ENCODE data around the gene PARD3B.

The PARD3B gene

GRCh38 chr2:205077159-205077558 lies 531.9 kb downstream of the PARD3B start:
- no peaks in the 10 kb centered on the region for H3K9me3 ChIP-seq (ENCODE audit: control insufficient read depth, low read length)

GRCh38 chr2:205078762-205079161 lies 533.5 kb downstream of the PARD3B start:
- Histone ChIP-seq H3K4me1 (ENCODE audit: control insufficient read depth, insufficient read depth, low read length) (no peaks in the 10 kb centered on the region), H3K9me3 (ENCODE audit: control insufficient read depth, low read length) (no peaks in the 10 kb centered on the region), H3K4me3 (ENCODE audit: low read length) (no peak overlapping the region), H3K36me3 (ENCODE audit: control insufficient read depth, insufficient read depth, low read length) (no peaks in the 10 kb centered on the region), H3K9ac (ENCODE audit: low read length) (no peak overlapping the region), H3K27me3 (ENCODE audit: control insufficient read depth, insufficient read depth, low read length) (no peaks in the 10 kb centered on the region)

More at GRCh38 chr2:205077159-205077558, 531.9 kb downstream of the PARD3B start:
- Histone ChIP-seq H3K36me3 (ENCODE audit: control insufficient read depth, insufficient read depth, low read length) (no peaks in the 10 kb centered on the region), H3K9ac (ENCODE audit: low read length) (no peak overlapping the region), H3K4me1 (ENCODE audit: control insufficient read depth, insufficient read depth, low read length) (no peaks in the 10 kb centered on the region), H3K27me3 (ENCODE audit: control insufficient read depth, insufficient read depth, low read length) (no peaks in the 10 kb centered on the region), H3K4me3 (ENCODE audit: low read length) (no peak overlapping the region)

DNA sequence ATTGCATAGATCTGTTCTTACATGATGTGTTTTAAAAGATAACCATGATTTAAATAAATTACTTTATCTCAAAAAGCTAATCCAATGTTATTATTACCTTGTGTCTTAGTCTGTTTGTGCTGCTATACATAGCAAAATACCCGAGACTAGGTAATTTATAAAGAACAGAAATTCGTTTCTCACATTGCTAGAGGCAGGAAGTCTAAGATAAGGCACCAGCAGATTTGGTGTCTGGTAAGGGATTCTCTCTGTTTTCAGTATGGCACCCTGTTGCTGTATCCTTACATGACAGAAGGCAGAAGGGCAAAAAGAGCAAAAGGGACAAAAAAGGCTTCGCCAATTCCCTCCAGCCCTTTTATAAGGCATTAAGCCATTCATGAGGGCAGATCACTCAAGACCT lies 533.9 kb downstream of the PARD3B start:
- Histone ChIP-seq H3K9me3 (ENCODE audit: control insufficient read depth, low read length) (no peaks in the 10 kb centered on the region), H3K36me3 (ENCODE audit: control insufficient read depth, insufficient read depth, low read length) (no peaks in the 10 kb centered on the region), H3K4me1 (ENCODE audit: control insufficient read depth, insufficient read depth, low read length) (no peaks in the 10 kb centered on the region), H3K4me3 (ENCODE audit: low read length) (no peak overlapping the region), H3K9ac (ENCODE audit: low read length) (no peak overlapping the region), H3K27me3 (ENCODE audit: control insufficient read depth, insufficient read depth, low read length) (no peaks in the 10 kb centered on the region)

DNA sequence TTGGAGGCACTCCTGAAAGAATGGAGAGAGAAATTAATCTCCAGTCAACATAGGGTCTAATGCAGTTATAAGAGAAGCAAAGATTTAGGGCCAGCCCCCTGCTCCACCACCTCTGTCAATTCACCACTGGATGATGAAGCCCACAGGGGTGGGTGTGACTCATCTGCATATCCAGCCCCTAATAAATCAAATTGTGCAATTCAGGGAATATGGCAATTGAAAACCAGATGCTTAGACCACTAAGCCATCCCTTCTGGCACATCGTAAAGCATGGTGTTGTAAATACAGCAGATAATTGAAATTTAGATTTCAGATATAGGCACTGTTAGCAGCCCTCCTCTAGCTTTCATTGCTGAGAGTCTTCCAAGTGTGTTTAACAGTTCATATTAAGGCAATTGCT lies 541.4 kb downstream of the PARD3B start:
- H3K4me3 ChIP-seq (ENCODE audit: low read length), result no peak overlapping the region
- H3K36me3 ChIP-seq (ENCODE audit: control insufficient read depth, insufficient read depth, low read length), result no peaks in the 10 kb centered on the region
- no peaks in the 10 kb centered on the region for H3K4me1 ChIP-seq (ENCODE audit: control insufficient read depth, insufficient read depth, low read length)
- no peaks in the 10 kb centered on the region for H3K27me3 ChIP-seq (ENCODE audit: control insufficient read depth, insufficient read depth, low read length)
- no peaks in the 10 kb centered on the region for H3K9me3 ChIP-seq (ENCODE audit: control insufficient read depth, low read length)
- H3K9ac ChIP-seq (ENCODE audit: low read length), result no peak overlapping the region

GRCh38 chr2:205087862-205088261 lies 542.6 kb downstream of the PARD3B start:
- no peaks in the 10 kb centered on the region for H3K4me1 ChIP-seq (ENCODE audit: control insufficient read depth, insufficient read depth, low read length)
- H3K9ac ChIP-seq (ENCODE audit: low read length), result no peak overlapping the region
- no peak overlapping the region for H3K4me3 ChIP-seq (ENCODE audit: low read length)
- no peaks in the 10 kb centered on the region for H3K9me3 ChIP-seq (ENCODE audit: control insufficient read depth, low read length)
- no peaks in the 10 kb centered on the region for H3K27me3 ChIP-seq (ENCODE audit: control insufficient read depth, insufficient read depth, low read length)
- no peaks in the 10 kb centered on the region for H3K36me3 ChIP-seq (ENCODE audit: control insufficient read depth, insufficient read depth, low read length)

GRCh38 chr2:205089958-205090357 lies 544.7 kb downstream of the PARD3B start:
- Histone ChIP-seq H3K27me3 (ENCODE audit: control insufficient read depth, insufficient read depth, low read length) (no peaks in the 10 kb centered on the region), H3K4me1 (ENCODE audit: control insufficient read depth, insufficient read depth, low read length) (no peaks in the 10 kb centered on the region), H3K36me3 (ENCODE audit: control insufficient read depth, insufficient read depth, low read length) (no peaks in the 10 kb centered on the region), H3K9ac (ENCODE audit: low read length) (no peak overlapping the region), H3K4me3 (ENCODE audit: low read length) (no peak overlapping the region), H3K9me3 (ENCODE audit: control insufficient read depth, low read length) (no peaks in the 10 kb centered on the region)

- H3K27me3 ChIP-seq (ENCODE audit: control insufficient read depth, insufficient read depth, low read length), result no peaks in the 10 kb centered on the region
- no peaks in the 10 kb centered on the region for H3K36me3 ChIP-seq (ENCODE audit: control insufficient read depth, insufficient read depth, low read length)
- no peak overlapping the region for H3K9ac ChIP-seq (ENCODE audit: low read length)
- H3K4me1 ChIP-seq (ENCODE audit: control insufficient read depth, insufficient read depth, low read length), result no peaks in the 10 kb centered on the region
- H3K9me3 ChIP-seq (ENCODE audit: control insufficient read depth, low read length), result no peaks in the 10 kb centered on the region
- no peak overlapping the region for H3K4me3 ChIP-seq (ENCODE audit: low read length)
Observed at GRCh38 chr2:205091411-205091810, 546.1 kb downstream of the PARD3B start.

DNA sequence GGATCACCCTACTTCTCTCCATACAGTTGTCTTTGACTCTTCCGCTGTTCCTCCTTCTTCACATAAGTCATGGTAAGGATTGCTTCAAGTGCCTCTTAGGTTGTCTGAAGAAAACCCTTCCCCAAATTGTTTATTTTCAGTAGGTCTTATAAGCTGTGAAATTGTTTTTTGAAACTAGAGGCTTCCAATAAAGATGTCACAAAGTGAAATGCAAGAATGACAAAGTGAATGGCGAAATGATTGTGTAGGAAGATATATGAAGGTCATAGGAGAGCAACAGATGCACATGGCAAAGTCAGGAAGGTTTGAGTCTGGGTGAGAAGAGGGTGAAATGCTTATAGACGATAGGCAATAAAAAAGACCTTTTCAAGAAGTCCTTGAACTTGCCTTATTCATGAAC lies 548.8 kb downstream of the PARD3B start:
- Histone ChIP-seq H3K27me3 (ENCODE audit: control insufficient read depth, insufficient read depth, low read length) (no peaks in the 10 kb centered on the region), H3K36me3 (ENCODE audit: control insufficient read depth, insufficient read depth, low read length) (no peaks in the 10 kb centered on the region), H3K9ac (ENCODE audit: low read length) (no peak overlapping the region), H3K4me3 (ENCODE audit: low read length) (no peak overlapping the region), H3K9me3 (ENCODE audit: control insufficient read depth, low read length) (no peaks in the 10 kb centered on the region), H3K4me1 (ENCODE audit: control insufficient read depth, insufficient read depth, low read length) (no peaks in the 10 kb centered on the region)

DNA sequence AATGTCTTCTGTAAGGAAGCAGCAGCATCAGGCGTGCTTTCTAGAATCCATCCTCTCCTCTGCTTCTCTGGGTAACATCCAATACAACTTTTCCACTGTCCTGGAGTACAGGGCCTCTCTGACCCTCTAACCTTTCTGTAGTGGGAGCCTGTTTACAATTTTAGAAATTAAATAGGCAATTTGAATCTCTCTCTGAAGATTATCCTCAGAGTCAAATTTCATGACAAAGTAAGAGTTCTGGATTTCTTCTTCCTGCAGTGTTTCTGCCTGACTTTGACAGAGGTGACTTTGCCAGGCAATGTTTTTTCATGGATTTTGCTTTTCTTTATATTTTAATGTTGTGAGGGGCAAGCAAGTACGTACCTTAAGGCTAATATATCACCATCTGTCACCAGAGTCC lies 558.4 kb downstream of the PARD3B start:
- H3K27me3 ChIP-seq (ENCODE audit: control insufficient read depth, insufficient read depth, low read length), result no peaks in the 10 kb centered on the region
- no peaks in the 10 kb centered on the region for H3K4me1 ChIP-seq (ENCODE audit: control insufficient read depth, insufficient read depth, low read length)
- no peak overlapping the region for H3K4me3 ChIP-seq (ENCODE audit: low read length)
- no peak overlapping the region for H3K9ac ChIP-seq (ENCODE audit: low read length)
- no peaks in the 10 kb centered on the region for H3K9me3 ChIP-seq (ENCODE audit: control insufficient read depth, low read length)
- no peaks in the 10 kb centered on the region for H3K36me3 ChIP-seq (ENCODE audit: control insufficient read depth, insufficient read depth, low read length)

DNA sequence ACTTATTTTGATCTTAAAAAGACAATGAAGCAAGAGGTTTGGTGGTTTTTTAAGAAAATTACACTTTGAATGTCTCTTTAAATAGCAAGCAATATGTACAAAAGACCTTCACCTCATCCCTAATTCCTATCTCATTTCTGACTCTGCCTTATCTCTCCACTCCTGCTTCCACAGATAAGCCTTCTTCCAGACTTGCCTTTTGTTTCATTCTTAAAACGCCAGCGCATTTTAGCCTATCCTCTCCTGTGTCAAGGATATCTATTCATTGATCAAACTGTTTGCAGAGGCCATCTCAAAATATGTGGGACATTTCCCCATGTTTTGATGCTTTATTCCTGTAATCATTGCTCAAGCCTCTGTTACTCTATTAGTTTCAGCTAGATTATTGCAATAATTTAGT lies 562.5 kb downstream of the PARD3B start:
- no peaks in the 10 kb centered on the region for H3K9me3 ChIP-seq (ENCODE audit: control insufficient read depth, low read length)
- H3K4me1 ChIP-seq (ENCODE audit: control insufficient read depth, insufficient read depth, low read length), result no peaks in the 10 kb centered on the region
- no peaks in the 10 kb centered on the region for H3K36me3 ChIP-seq (ENCODE audit: control insufficient read depth, insufficient read depth, low read length)
- H3K9ac ChIP-seq (ENCODE audit: low read length), result no peak overlapping the region
- no peaks in the 10 kb centered on the region for H3K27me3 ChIP-seq (ENCODE audit: control insufficient read depth, insufficient read depth, low read length)
- no peak overlapping the region for H3K4me3 ChIP-seq (ENCODE audit: low read length)

GRCh38 chr2:205115511-205115910 lies 570.2 kb downstream of the PARD3B start:
- no peak overlapping the region for H3K4me3 ChIP-seq (ENCODE audit: low read length)
- no peaks in the 10 kb centered on the region for H3K9me3 ChIP-seq (ENCODE audit: control insufficient read depth, low read length)
- H3K9ac ChIP-seq (ENCODE audit: low read length), result no peak overlapping the region
- H3K4me1 ChIP-seq (ENCODE audit: control insufficient read depth, insufficient read depth, low read length), result no peaks in the 10 kb centered on the region
- H3K36me3 ChIP-seq (ENCODE audit: control insufficient read depth, insufficient read depth, low read length), result no peaks in the 10 kb centered on the region
- no peaks in the 10 kb centered on the region for H3K27me3 ChIP-seq (ENCODE audit: control insufficient read depth, insufficient read depth, low read length)

DNA sequence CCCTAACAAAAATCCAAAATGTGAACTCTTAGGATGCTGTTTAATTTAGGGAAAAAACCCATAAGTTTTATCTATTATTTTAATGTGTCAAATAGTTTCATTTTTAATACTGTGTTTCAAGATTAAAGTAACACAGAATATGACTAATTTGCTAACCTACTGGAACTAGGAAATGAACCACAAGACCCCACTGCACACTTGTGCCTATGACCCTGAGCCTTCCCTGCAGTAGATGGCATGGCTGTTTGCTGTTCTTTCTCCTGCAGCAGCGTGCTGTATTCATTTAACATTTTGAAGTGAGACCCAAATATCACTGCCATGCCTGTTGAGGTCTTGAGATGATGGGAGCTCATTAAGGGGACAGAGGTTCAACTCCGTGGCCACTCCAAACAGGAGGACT lies 571.9 kb downstream of the PARD3B start:
- no peak overlapping the region for H3K9ac ChIP-seq (ENCODE audit: low read length)
- H3K4me3 ChIP-seq (ENCODE audit: low read length), result no peak overlapping the region
- no peaks in the 10 kb centered on the region for H3K9me3 ChIP-seq (ENCODE audit: control insufficient read depth, low read length)
- no peaks in the 10 kb centered on the region for H3K36me3 ChIP-seq (ENCODE audit: control insufficient read depth, insufficient read depth, low read length)
- no peaks in the 10 kb centered on the region for H3K4me1 ChIP-seq (ENCODE audit: control insufficient read depth, insufficient read depth, low read length)
- no peaks in the 10 kb centered on the region for H3K27me3 ChIP-seq (ENCODE audit: control insufficient read depth, insufficient read depth, low read length)

- H3K9me3 ChIP-seq (ENCODE audit: control insufficient read depth, low read length), result no peaks in the 10 kb centered on the region
Observed at GRCh38 chr2:205119136-205119535, 573.9 kb downstream of the PARD3B start.

More at GRCh38 chr2:205119136-205119535, 573.9 kb downstream of the PARD3B start:
- Histone ChIP-seq H3K4me1 (ENCODE audit: control insufficient read depth, insufficient read depth, low read length) (no peaks in the 10 kb centered on the region), H3K9ac (ENCODE audit: low read length) (no peak overlapping the region), H3K4me3 (ENCODE audit: low read length) (no peak overlapping the region), H3K36me3 (ENCODE audit: control insufficient read depth, insufficient read depth, low read length) (no peaks in the 10 kb centered on the region), H3K27me3 (ENCODE audit: control insufficient read depth, insufficient read depth, low read length) (no peaks in the 10 kb centered on the region)

Data from mucosa of stomach (tissue), 1 donor.